Sigmoid colon (tissue), 7 donors: ENCODE measurements around the gene KCNJ6. TPM values are rescaled to one million over a fixed set of nuclear protein-coding genes. Genes with fewer than 3 reads are reported as not detected.

Source experiments
- DNase-seq: peaks from one replicate; pipeline ENCODE4 v3.0.0-alpha.2; 2019
- H3K27ac ChIP-seq, 4 donors: fragments of 200-600 bp; sonication (generic); one replicate each; pipeline ENCODE4 v1.5.1; 2016 to 2019; ENCODE audit warnings: mild to moderate bottlenecking in 1 of 4
- H3K27me3 ChIP-seq, 3 donors: fragments of 200-600 bp; sonication (generic); one replicate each; pipeline ENCODE4 v1.5.1; 2019; ENCODE audit warnings: mild to moderate bottlenecking in 1 of 3
- H3K36me3 ChIP-seq, 4 donors: fragments of 200-600 bp; sonication (generic); one replicate each; pipeline ENCODE4 v1.5.1; 2016 to 2019
- H3K4me1 ChIP-seq, 4 donors: fragments of 200-600 bp; sonication (generic); one replicate each; pipeline ENCODE4 v1.5.1; 2017 to 2019
- H3K4me3 ChIP-seq, 4 donors: fragments of 200-600 bp; sonication (generic); one replicate each; pipeline ENCODE4 v1.5.1; 2017 to 2019; ENCODE audit warnings: mild to moderate bottlenecking in 2 of 4, moderate library complexity in 1 of 4
- H3K9me3 ChIP-seq, 4 donors: fragments of 200-600 bp in 3 of 4; sonication (generic) in 3 of 4; one replicate each; pipeline versions ENCODE4 v1.5.1 to v1.6.1; 2013 to 2019
- CTCF ChIP-seq, 4 experiments: fragments of 450-650 bp in 3 of 4; fragments of 200-600 bp in 1 of 4; IDR thresholded peaks; one replicate each; pipeline ENCODE4 v1.5.1; 2016 to 2019; ENCODE audit warnings: antibody characterized with exemption in 4 of 4, mild to moderate bottlenecking in 3 of 4, moderate library complexity in 2 of 4
- EP300 ChIP-seq, 4 donors: sonication (generic); formaldehyde crosslinking; IDR thresholded peaks; one replicate each; pipeline ENCODE4 v1.6.1; 2017; ENCODE audit warnings: antibody characterized with exemption in 4 of 4
- POLR2A ChIP-seq, 2 donors: fragments of 450-650 bp; IDR thresholded peaks; one replicate each; pipeline ENCODE4 v1.6.1; 2016; ENCODE audit warnings: antibody characterized with exemption in 2 of 2, mild to moderate bottlenecking in 2 of 2, moderate library complexity in 2 of 2
- POLR2AphosphoS5 ChIP-seq, 4 donors: sonication (generic); formaldehyde crosslinking; IDR thresholded peaks; one replicate each; pipeline ENCODE4 v1.6.1; 2017; ENCODE audit warnings: antibody characterized with exemption in 4 of 4
- WGBS, 2 donors: extraction: QIAGEN DNeasy Blood & Tissue Kit; methylation state at CpG; one replicate each; pipeline ENCODE4 v1.1.7; 2013; 5-methylcytosine and 5-hydroxymethylcytosine counted together
- intact Hi-C: fragments of 100-400 bp; cut with DNase I; formaldehyde crosslinking; loops from one replicate; pipeline ENCODE4 v1.15.1; 2023
- polyA plus RNA-seq, 3 donors: library from polyadenylated mRNA; stranded (reverse); fragments of 200-250 nt; gene quantifications; one replicate each; pipeline ENCODE4 v1.2.3, GENCODE V29; 2013
- total RNA-seq, 4 donors: library from RNA; depleted of rRNA; stranded (reverse); fragments of >200 nt; gene quantifications; one replicate each; pipeline ENCODE4 v1.1.0, GENCODE V29; 2016
- donor health status: healthy with polysubstance abuse.
- donor health status: Bipolar disorder and iron deficiency.
- donor health status: healthy.

Gene KCNJ6
- total and polyA plus RNA-seq, 7 donors: under 0.01 to 0.04 (median under 0.01) TPM; not detected in 2

GRCh38 chr21:37899146-37899545 is 17.1 kb downstream of the KCNJ6 start:
- no peak for TF ChIP-seq EP300 (IDR thresholded peaks at IDR 0.05)
- TF ChIP-seq POLR2A (IDR thresholded peaks at IDR 0.05): no peak
- TF ChIP-seq CTCF (IDR thresholded peaks at IDR 0.05): no peak
- no peak for TF ChIP-seq POLR2AphosphoS5 (IDR thresholded peaks at IDR 0.05)
- Histone ChIP-seq H3K9me3 (no peaks in the 10 kb centered on the region), H3K27me3 (peaks cover 0 to 10% (median 0%) of the 10 kb centered on the region in 3 donors), H3K4me1 (no peaks in the 10 kb centered on the region), H3K27ac (no peak overlapping the region), H3K36me3 (no peaks in the 10 kb centered on the region), H3K4me3 (no peak overlapping the region)
- DNase-seq: no peak
- WGBS, 2 donors: 72 to 75% methylated on average over 6 of the region's 6 CpGs
- intact Hi-C loops: no loop called here

DNA sequence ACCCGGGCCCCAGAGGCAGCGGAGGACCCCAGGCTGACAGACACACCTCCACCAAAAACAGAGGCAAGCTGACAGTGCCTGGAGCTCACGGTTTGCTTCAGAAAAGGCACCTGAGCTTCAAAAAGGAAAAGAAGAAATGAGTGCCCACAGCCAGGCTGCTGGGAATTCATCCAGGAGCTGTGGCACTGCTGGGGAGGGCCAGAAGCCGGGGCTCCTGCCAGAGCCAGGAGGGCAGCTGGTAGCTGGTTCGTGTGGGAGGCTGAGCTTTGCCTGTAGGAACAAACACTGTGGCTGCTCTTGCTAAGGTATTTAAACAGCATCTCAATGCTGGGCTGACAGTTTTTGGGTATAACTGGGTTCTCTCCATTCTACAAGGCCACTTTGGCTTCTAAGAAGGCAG is 19.5 kb downstream of the KCNJ6 start:
- WGBS, 2 donors: 52 to 77% methylated on average over 5 of the region's 5 CpGs
- Histone ChIP-seq H3K27ac (no peak overlapping the region), H3K4me1 (no peaks in the 10 kb centered on the region), H3K9me3 (no peaks in the 10 kb centered on the region), H3K27me3 (peaks cover 0 to 10% (median 0%) of the 10 kb centered on the region in 3 donors), H3K36me3 (no peaks in the 10 kb centered on the region), H3K4me3 (no peak overlapping the region)
- TF ChIP-seq CTCF (IDR thresholded peaks at IDR 0.05) (no peak), EP300 (IDR thresholded peaks at IDR 0.05) (no peak), POLR2A (IDR thresholded peaks at IDR 0.05) (no peak), POLR2AphosphoS5 (IDR thresholded peaks at IDR 0.05) (no peak)
- intact Hi-C loops: no loop called here
- DNase-seq: no peak

DNA sequence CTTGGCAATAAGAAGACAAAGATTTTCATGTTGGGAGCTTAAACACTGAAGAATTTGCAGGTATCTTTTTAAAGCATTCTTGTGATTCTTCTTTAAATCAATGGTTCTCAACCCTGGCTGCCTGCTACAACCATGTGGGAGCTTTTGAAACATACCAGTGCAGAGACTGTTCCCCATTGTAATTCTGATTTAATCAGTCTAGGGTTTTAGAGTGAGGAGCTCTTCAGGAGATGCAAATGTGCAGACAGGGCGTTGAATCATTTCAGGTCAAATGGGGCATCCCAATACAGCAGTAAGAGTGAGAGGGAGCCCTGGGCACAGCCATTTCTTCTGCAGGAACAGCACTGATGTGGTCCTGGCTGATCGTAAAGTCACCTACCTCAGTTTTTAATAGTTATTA is 24.3 kb downstream of the KCNJ6 start:
- TF ChIP-seq POLR2AphosphoS5 (IDR thresholded peaks at IDR 0.05): no peak
- no peak for TF ChIP-seq EP300 (IDR thresholded peaks at IDR 0.05)
- TF ChIP-seq CTCF (IDR thresholded peaks at IDR 0.05): no peak
- no peak for TF ChIP-seq POLR2A (IDR thresholded peaks at IDR 0.05)
- intact Hi-C loops: no loop called here
- H3K4me1 ChIP-seq: no peaks in the 10 kb centered on the region
- DNase-seq: no peak
- WGBS, 2 donors: 60 to 64% methylated on average over 2 of the region's 2 CpGs
- no peaks in the 10 kb centered on the region for H3K36me3 ChIP-seq
- H3K27me3 ChIP-seq: peaks cover 0 to 14% (median 0%) of the 10 kb centered on the region in 3 donors
- H3K4me3 ChIP-seq: no peak overlapping the region
- no peaks in the 10 kb centered on the region for H3K9me3 ChIP-seq
- H3K27ac ChIP-seq: no peak overlapping the region

- WGBS, 2 donors: 86 to 90% methylated on average over 6 of the region's 6 CpGs
- H3K9me3 ChIP-seq: no peaks in the 10 kb centered on the region
- peaks cover 0 to 4% (median 0%) of the 10 kb centered on the region in 3 donors for H3K27me3 ChIP-seq
- H3K4me3 ChIP-seq: no peak overlapping the region
- no peak for DNase-seq
- H3K4me1 ChIP-seq: no peaks in the 10 kb centered on the region
- no peak overlapping the region for H3K27ac ChIP-seq
- intact Hi-C loops: no loop called here
- H3K36me3 ChIP-seq: no peaks in the 10 kb centered on the region
- TF ChIP-seq CTCF (IDR thresholded peaks at IDR 0.05): no peak
- no peak for TF ChIP-seq POLR2AphosphoS5 (IDR thresholded peaks at IDR 0.05)
- TF ChIP-seq POLR2A (IDR thresholded peaks at IDR 0.05): no peak
- no peak for TF ChIP-seq EP300 (IDR thresholded peaks at IDR 0.05)
Measured at GRCh38 chr21:37888659-37889058, 27.6 kb downstream of the KCNJ6 start.

DNA sequence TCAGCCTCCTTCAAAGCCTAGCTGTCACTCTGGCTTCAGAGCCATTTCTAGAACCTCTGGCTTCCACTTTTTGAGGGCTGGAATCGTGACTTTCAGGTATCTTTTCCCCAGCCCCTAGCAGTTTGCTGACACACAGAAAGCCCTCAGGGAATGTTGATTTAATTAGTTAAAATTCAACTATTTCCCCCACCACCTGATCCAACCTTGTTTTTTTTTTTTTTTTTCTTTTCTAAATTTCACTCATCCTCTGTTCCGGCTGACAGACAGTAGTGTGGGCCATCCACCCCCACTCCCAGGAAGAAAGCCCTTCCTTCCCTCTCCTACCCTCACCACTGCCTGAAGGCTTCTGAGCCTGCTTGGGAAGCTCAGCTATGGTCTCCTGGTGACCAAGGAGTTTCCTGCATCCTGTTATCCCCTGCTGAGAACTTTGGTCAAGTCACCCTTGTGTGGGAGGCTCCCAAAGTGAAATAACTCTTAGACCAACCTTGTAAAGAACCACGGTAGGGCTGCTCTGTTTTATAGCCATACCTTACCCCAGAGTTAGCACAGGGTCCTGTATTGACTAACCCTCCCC is 29.4 kb downstream of the KCNJ6 start:
- TF ChIP-seq POLR2A (IDR thresholded peaks at IDR 0.05) (no peak), CTCF (IDR thresholded peaks at IDR 0.05) (no peak), EP300 (IDR thresholded peaks at IDR 0.05) (no peak), POLR2AphosphoS5 (IDR thresholded peaks at IDR 0.05) (no peak)
- intact Hi-C loops: no loop called here
- DNase-seq: no peak
- no peak overlapping the region for H3K4me3 ChIP-seq
- no peaks in the 10 kb centered on the region for H3K36me3 ChIP-seq
- 33 to 62% methylated on average over 3 of the region's 3 CpGs for WGBS, 2 donors
- no peak overlapping the region for H3K27ac ChIP-seq
- H3K9me3 ChIP-seq: no peaks in the 10 kb centered on the region
- H3K4me1 ChIP-seq: no peaks in the 10 kb centered on the region
- peaks cover 0 to 4% (median 0%) of the 10 kb centered on the region in 3 donors for H3K27me3 ChIP-seq
